ENCODE data around the gene AXL. TPM values are rescaled to one million over a fixed set of nuclear protein-coding genes. Genes with fewer than 3 reads are reported as not detected.
A peak's percentile ranks its signal among the peaks of the same experiment; 100 is the strongest.

AXL gene
- total and polyA plus RNA-seq, 9 of the 15 experiments (the other 6 are each of a cell fraction or from before 2014, with no cell fraction given): 0.80 to 6.6 (median 1.6) TPM

DNA sequence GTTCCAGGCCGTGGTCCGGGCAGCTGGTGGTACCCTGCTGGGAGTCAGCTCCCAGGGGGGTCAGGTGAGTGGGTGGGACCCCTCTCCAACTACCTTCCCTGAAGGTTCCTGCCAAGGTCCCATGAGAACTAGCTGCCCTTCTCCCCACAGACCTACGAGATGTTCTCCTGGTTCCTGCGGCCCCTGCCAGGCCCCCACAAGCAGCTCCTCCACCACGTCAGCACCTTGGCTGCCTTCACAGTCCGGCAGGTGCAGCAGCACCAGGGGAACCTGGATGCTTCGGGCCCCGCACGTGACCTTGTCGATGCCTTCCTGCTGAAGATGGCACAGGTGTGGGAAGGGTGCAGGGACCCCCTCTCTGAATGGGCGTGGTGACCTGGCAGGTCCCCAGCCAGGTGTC, 20.5 kb upstream of the AXL start:
- no peaks in the 10 kb centered on the region for H3K9me1 ChIP-seq (ENCODE audit: control insufficient read depth, insufficient read depth, low read length)

GRCh38 chr19:41203371-41203770, 15.7 kb upstream of the AXL start:
- POLR2A ChIA-PET: interaction anchor here (0.8 to 3.3 kb wide), 2 partner anchors 60 to 148 kb away, joined by 3 to 16 read pairs; partner anchors contain the start of gene HNRNPUL1
- no peak for TF ChIP-seq BRF1 (IDR thresholded peaks at IDR 0.05; ENCODE audit: borderline replicate concordance, extremely low read depth, insufficient read length)
- no peak for TF ChIP-seq ZKSCAN1 (IDR thresholded peaks at IDR 0.05; ENCODE audit: low read depth, low read length)
- TF ChIP-seq, protein P1, sequence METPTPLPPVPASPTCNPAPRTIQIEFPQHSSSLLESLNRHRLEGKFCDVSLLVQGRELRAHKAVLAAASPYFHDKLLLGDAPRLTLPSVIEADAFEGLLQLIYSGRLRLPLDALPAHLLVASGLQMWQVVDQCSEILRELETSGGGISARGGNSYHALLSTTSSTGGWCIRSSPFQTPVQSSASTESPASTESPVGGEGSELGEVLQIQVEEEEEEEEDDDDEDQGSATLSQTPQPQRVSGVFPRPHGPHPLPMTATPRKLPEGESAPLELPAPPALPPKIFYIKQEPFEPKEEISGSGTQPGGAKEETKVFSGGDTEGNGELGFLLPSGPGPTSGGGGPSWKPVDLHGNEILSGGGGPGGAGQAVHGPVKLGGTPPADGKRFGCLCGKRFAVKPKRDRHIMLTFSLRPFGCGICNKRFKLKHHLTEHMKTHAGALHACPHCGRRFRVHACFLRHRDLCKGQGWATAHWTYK (CRISPR knock-in tag; IDR thresholded peaks at IDR 0.05): no peak
- no peak for TF ChIP-seq ETV1 (tag; conservative IDR thresholded peaks at IDR 0.05; ENCODE audit: low read depth)
- TF ChIP-seq SREBF2 (CRISPR knock-in tag; IDR thresholded peaks at IDR 0.05): no peak
- no peak for TF ChIP-seq PHF21A (IDR thresholded peaks at IDR 0.05; ENCODE audit: borderline replicate concordance, low read depth)
- no peak for TF ChIP-seq ILK (tag; IDR thresholded peaks at IDR 0.05; ENCODE audit: borderline replicate concordance, low read depth)
- TF ChIP-seq USF1 (CRISPR knock-in tag; IDR thresholded peaks at IDR 0.05): no peak
- H3K4me1 ChIP-seq (replicated peaks in 1 of 2; ENCODE audit: control insufficient read depth in 2 of 2, insufficient read depth in 2 of 2, low read length in 2 of 2): peaks cover 10 to 19% of the 10 kb centered on the region in 2 experiments; a peak in 4 of 5 replicates

More for the DNA sequence above, 20.5 kb upstream of the AXL start:
- Histone ChIP-seq H3K9ac (ENCODE audit: insufficient read depth in 1 of 2, low read depth in 2 of 2, low read length in 2 of 2) (peak overlapping the region in 1 of 2 experiments; percentile 4; a peak in 1 of 4 replicates), H3K79me2 (ENCODE audit: control insufficient read depth, insufficient read depth, low read length) (no peaks in the 10 kb centered on the region), H3K27ac (ENCODE audit: extremely low read depth, low read depth, low read length) (no peak overlapping the region), H2AFZ (ENCODE audit: low read depth, low read length) (no peak overlapping the region), H3K4me1 (replicated peaks in 1 of 2; ENCODE audit: control insufficient read depth in 2 of 2, insufficient read depth in 2 of 2, low read length in 2 of 2) (peaks cover 0 to 12% of the 10 kb centered on the region in 2 experiments; a peak in 2 of 5 replicates), H4K20me1 (replicated peaks; ENCODE audit: control insufficient read depth, insufficient read depth, low read length) (no peaks in the 10 kb centered on the region), H3K36me3 (ENCODE audit: control insufficient read depth, insufficient read depth, low read length) (no peaks in the 10 kb centered on the region), H3K27me3 (ENCODE audit: control insufficient read depth in 2 of 2, insufficient read depth in 2 of 2, low read length in 2 of 2) (peaks cover 0 to 46% of the 10 kb centered on the region in 2 experiments; a peak in 3 of 5 replicates), H3K9me3 (replicated peaks; ENCODE audit: control insufficient read depth, insufficient read depth, low read depth, low read length) (no peaks in the 10 kb centered on the region), H3K4me2 (ENCODE audit: insufficient read depth, low read length) (no peak overlapping the region), H3K4me3 (no peak overlapping the region)
- CTCF ChIA-PET (ENCODE audit: low intra/inter-chr PET ratio): no interaction called here
- DNase-seq (ENCODE audit: extremely low read depth in 1 of 4, low spot score in 3 of 4) (no peak), FAIRE-seq (no peak), ATAC-seq (no peak)
- in situ Hi-C loops (cut with MboI) (no loop called here), intact Hi-C loops (cut with micrococcal nuclease) (no loop called here)
- WGBS (ENCODE audit: insufficient coverage, low coverage, missing lambda C conversion rate): 18% methylated on average over 10 of the region's 11 CpGs
- TF ChIP-seq BHLHE40 (IDR thresholded peaks at IDR 0.05; ENCODE audit: low read length): 0 out of 2 replicates have a peak, but pooled peaks have one; percentile 15
- no peak for TF ChIP-seq ZNF778 (CRISPR knock-in tag; IDR thresholded peaks at IDR 0.05)
- no TSS peak for BruUV-seq (replicated peaks)
- POLR2A ChIA-PET: interaction anchor here (0.5 to 1.1 kb wide), 2 partner anchors 9 to 353 kb away, joined by 4 read pairs; no protein-coding TSS in a partner anchor

More at GRCh38 chr19:41203371-41203770, 15.7 kb upstream of the AXL start:
- Histone ChIP-seq H3K9me1 (ENCODE audit: control insufficient read depth, insufficient read depth, low read length) (no peaks in the 10 kb centered on the region), H3K27me3 (ENCODE audit: control insufficient read depth in 2 of 2, insufficient read depth in 2 of 2, low read length in 2 of 2) (peaks cover 0 to 27% of the 10 kb centered on the region in 2 experiments; a peak in 2 of 5 replicates), H3K36me3 (ENCODE audit: control insufficient read depth, insufficient read depth, low read length) (no peaks in the 10 kb centered on the region), H2AFZ (ENCODE audit: low read depth, low read length) (no peak overlapping the region), H3K79me2 (ENCODE audit: control insufficient read depth, insufficient read depth, low read length) (no peaks in the 10 kb centered on the region), H3K27ac (ENCODE audit: extremely low read depth, low read depth, low read length) (no peak overlapping the region), H3K9ac (ENCODE audit: insufficient read depth in 1 of 2, low read depth in 2 of 2, low read length in 2 of 2) (no peak overlapping the region; a peak in 1 of 4 replicates), H3K9me3 (replicated peaks; ENCODE audit: control insufficient read depth, insufficient read depth, low read depth, low read length) (no peaks in the 10 kb centered on the region), H4K20me1 (replicated peaks; ENCODE audit: control insufficient read depth, insufficient read depth, low read length) (no peaks in the 10 kb centered on the region), H3K4me2 (ENCODE audit: insufficient read depth, low read length) (no peak overlapping the region), H3K4me3 (no peak overlapping the region)
- intact Hi-C loops (cut with micrococcal nuclease) (loop anchor here (5.0 to 10.0 kb wide), 2 partner anchors 104 to 241 kb away; partner anchors contain the start of gene ERICH4), in situ Hi-C loops (cut with MboI) (loop anchor here (5.0 to 10.0 kb wide), 2 partner anchors 59 to 371 kb away; partner anchors contain the start of genes CEACAM21 and HNRNPUL1)
- no TSS peak for BruUV-seq (replicated peaks)
- FAIRE-seq: no peak
- no peak for DNase-seq (ENCODE audit: extremely low read depth in 1 of 4, low spot score in 3 of 4)
- WGBS (ENCODE audit: insufficient coverage, low coverage, missing lambda C conversion rate): 29% methylated on average over 18 of the region's 18 CpGs
- CTCF ChIA-PET (ENCODE audit: low intra/inter-chr PET ratio): interaction anchor here (2.4 to 3.8 kb wide), 2 partner anchors 58 to 105 kb away, joined by 13 to 25 read pairs; no protein-coding TSS in a partner anchor
- no peak for ATAC-seq
